K562 (cell line): ENCODE measurements around the gene AMPD3. TPM values are rescaled to one million over a fixed set of nuclear protein-coding genes. Genes with fewer than 3 reads are reported as not detected.

Source experiments
- ATAC-seq: fragments of 200-7000 bp; cut with Tn5 transposase; 3 replicates; pipeline ENCODE4 v1.9.1; 2020; ENCODE audit warnings: moderate library complexity
- BruUV-seq: library from RNA; stranded (reverse); fragments of 400-500 nt; replicated peaks from 2 replicates; lab custom pipeline; 2021; lab: Mats Ljungman, UMichigan
- CTCF ChIA-PET: fragments of 300-600 bp; formaldehyde crosslinking; extraction: SDS; loops from one replicate; lab custom pipeline; 2021; ENCODE audit warnings: low intra/inter-chr PET ratio; lab: Yijun Ruan, JAX
- POLR2A ChIA-PET: fragments of 300-600, 350-650 bp; sonication (Branson Sonifier 250); formaldehyde crosslinking; extraction: SDS; loops from one replicate; lab custom pipeline; 2021; ENCODE audit warnings: antibody characterized with exemption, inconsistent platforms; lab: Yijun Ruan, JAX
- DNase-seq, 4 experiments: peaks; one replicate each; pipeline versions ENCODE4 v3.0.0 to v3.0.0-alpha.2; 2011 to 2018; ENCODE audit warnings: low spot score in 3 of 4, mixed read lengths in 3 of 4; ENCODE audit errors: extremely low read depth in 1 of 4
- FAIRE-seq: peaks from 2 replicates; lab custom pipeline; 2011; peaks lifted over from hg19 to GRCh38; lab: Jason Lieb, UNC
- H2AFZ ChIP-seq: 2 replicates; pipeline ENCODE4 v1.6.0; 2011; ENCODE audit warnings: low read depth, low read length, control low read depth, inconsistent platforms
- H3K27ac ChIP-seq: fragments of 200-600 bp; 3 replicates; pipeline ENCODE4 v1.8.0; 2011; ENCODE audit warnings: low read depth, mild to moderate bottlenecking, control low read depth, inconsistent platforms, low read length, moderate library complexity, mixed read lengths; ENCODE audit errors: extremely low read depth
- H3K27me3 ChIP-seq, 2 experiments: fragments of 300-600 bp in 1 of 2; 2 replicates in 1 of 2; 3 replicates in 1 of 2; pipeline versions ENCODE4 v1.6.0 to v1.8.0; 2011; ENCODE audit warnings: inconsistent platforms in 2 of 2, low read length in 2 of 2, mild to moderate bottlenecking in 1 of 2, mixed read lengths in 1 of 2, moderate library complexity in 1 of 2; ENCODE audit not compliant: control insufficient read depth in 2 of 2, insufficient read depth in 2 of 2
- H3K36me3 ChIP-seq: fragments of 300-600 bp; 3 replicates; pipeline ENCODE4 v1.8.0; 2011; ENCODE audit warnings: mild to moderate bottlenecking, low read length, inconsistent platforms; ENCODE audit not compliant: control insufficient read depth, insufficient read depth
- H3K4me1 ChIP-seq, 2 experiments: fragments of 200-600 bp in 1 of 2; replicated peaks in 1 of 2; 2 replicates in 1 of 2; 3 replicates in 1 of 2; pipeline versions ENCODE4 v1.5.1 to v1.8.0; 2011; ENCODE audit warnings: inconsistent platforms in 2 of 2, low read length in 2 of 2, mild to moderate bottlenecking in 1 of 2, mixed read lengths in 1 of 2, moderate library complexity in 1 of 2; ENCODE audit not compliant: control insufficient read depth in 2 of 2, insufficient read depth in 2 of 2
- H3K4me2 ChIP-seq: 2 replicates; pipeline ENCODE4 v1.6.1; 2011; ENCODE audit warnings: low read length, control low read depth, inconsistent platforms, mixed read lengths; ENCODE audit not compliant: insufficient read depth
- H3K4me3 ChIP-seq: fragments of 200-600 bp; sonication (generic), shearing (Covaris generic); 2 replicates; pipeline ENCODE4 v1.5.1; 2016; ENCODE audit warnings: control low read depth, inconsistent platforms
- H3K79me2 ChIP-seq: fragments of 200-600 bp; 3 replicates; pipeline ENCODE4 v1.8.0; 2011; ENCODE audit warnings: low read length, inconsistent platforms; ENCODE audit not compliant: control insufficient read depth, insufficient read depth
- H3K9ac ChIP-seq, 2 experiments: 2 replicates each; pipeline versions ENCODE4 v1.6.0 to v1.6.1; 2011; ENCODE audit warnings: low read depth in 2 of 2, low read length in 2 of 2, control low read depth in 1 of 2, inconsistent platforms in 1 of 2, mild to moderate bottlenecking in 1 of 2, mixed read lengths in 1 of 2; ENCODE audit not compliant: insufficient read depth in 1 of 2
- H3K9me1 ChIP-seq: one replicate; pipeline ENCODE4 v1.6.0; 2011; ENCODE audit warnings: inconsistent platforms, mild to moderate bottlenecking, low read length, moderate library complexity; ENCODE audit not compliant: control insufficient read depth, insufficient read depth
- H3K9me3 ChIP-seq: replicated peaks from 2 replicates; pipeline ENCODE4 v1.5.1; 2011; ENCODE audit warnings: low read depth, low read length, inconsistent platforms; ENCODE audit not compliant: control insufficient read depth, insufficient read depth
- H4K20me1 ChIP-seq: replicated peaks from 2 replicates; pipeline ENCODE4 v1.6.1; 2011; ENCODE audit warnings: low read length, inconsistent platforms, mixed read lengths; ENCODE audit not compliant: control insufficient read depth, insufficient read depth
- ATF7 ChIP-seq: fragments of 450-650 bp; IDR thresholded peaks from 2 replicates; pipeline ENCODE4 v1.7.1; 2014; ENCODE audit warnings: mild to moderate bottlenecking, moderate library complexity
- COPS2 ChIP-seq: fragments of 450-650 bp; conservative IDR thresholded peaks from 2 replicates; pipeline ENCODE4 v1.6.1; 2016; ENCODE audit warnings: mild to moderate bottlenecking, moderate library complexity
- FOXK1 ChIP-seq: sonication (generic); formaldehyde crosslinking; IDR thresholded peaks from 2 replicates; pipeline ENCODE4 v1.8.0; 2022; ENCODE audit warnings: missing genetic modification reagents, mild to moderate bottlenecking, borderline replicate concordance
- FOXP1 ChIP-seq: sonication (generic); formaldehyde crosslinking; IDR thresholded peaks from 2 replicates; pipeline ENCODE4 v1.8.0; 2022; ENCODE audit warnings: mild to moderate bottlenecking, missing genetic modification reagents
- HIVEP1 ChIP-seq: fragments of 250-450 bp; sonication (Bioruptor Pico); IDR thresholded peaks from 2 replicates; pipeline ENCODE4 v1.4.0; 2020; ENCODE audit warnings: mild to moderate bottlenecking
- MTA3 ChIP-seq: fragments of 450-650 bp; formaldehyde crosslinking; IDR thresholded peaks from 2 replicates; pipeline ENCODE4 v1.6.1; 2017; ENCODE audit warnings: mild to moderate bottlenecking, borderline replicate concordance
- NFE2 ChIP-seq: IDR thresholded peaks from 2 replicates; pipeline ENCODE4 v1.6.1; 2014; ENCODE audit warnings: antibody characterized with exemption, low read depth
- POLR2AphosphoS5 ChIP-seq: IDR thresholded peaks from 2 replicates; pipeline ENCODE4 v1.6.1; 2011; ENCODE audit warnings: mild to moderate bottlenecking, low read depth, low read length, moderate library complexity; ENCODE audit not compliant: control insufficient read depth, insufficient read depth
- RCOR1 ChIP-seq, 2 experiments: IDR thresholded peaks; 2 replicates each; pipeline ENCODE4 v1.6.1; 2012; ENCODE audit warnings: low read depth in 2 of 2, low read length in 2 of 2, borderline replicate concordance in 1 of 2, improper control_type of control experiment in 1 of 2
- SMARCA5 ChIP-seq: fragments of 450-650 bp; IDR thresholded peaks from 2 replicates; pipeline ENCODE4 v1.6.1; 2016
- SMARCB1 ChIP-seq: IDR thresholded peaks from 2 replicates; pipeline ENCODE4 v1.6.1; 2011; ENCODE audit warnings: improper control_type of control experiment, low read depth; ENCODE audit not compliant: insufficient read length
- SUPT5H ChIP-seq: fragments of 450-650 bp; IDR thresholded peaks from 2 replicates; pipeline ENCODE4 v1.6.1; 2016
- ZKSCAN1 ChIP-seq: fragments of 150-350 bp; IDR thresholded peaks from 2 replicates; pipeline ENCODE4 v1.6.1; 2016; ENCODE audit warnings: low read depth, low read length
- ZNF408 ChIP-seq: fragments of 250-450 bp; sonication (Bioruptor Pico); IDR thresholded peaks from 2 replicates; pipeline ENCODE4 v1.4.0; 2020; ENCODE audit warnings: low read depth, mild to moderate bottlenecking, moderate library complexity
- ZNF79 ChIP-seq: fragments of 250-450 bp; sonication (Bioruptor Pico); IDR thresholded peaks from 2 replicates; pipeline ENCODE4 v1.4.0; 2020; ENCODE audit warnings: low read depth, mild to moderate bottlenecking, moderate library complexity
- WGBS: fragments of 100-300 bp; shearing (Covaris generic); methylation state at CpG from one replicate; pipeline ENCODE4 v1.1.6; 2016; ENCODE audit warnings: low coverage, mixed read lengths; ENCODE audit not compliant: insufficient coverage; ENCODE audit errors: missing lambda C conversion rate; 5-methylcytosine and 5-hydroxymethylcytosine counted together
- in situ Hi-C: fragments of 300-500 bp; cut with MboI; formaldehyde crosslinking; loops from 4 replicates; pipeline ENCODE4 v1.15.0; 2018; ENCODE audit warnings: inconsistent platforms, mixed read lengths
- intact Hi-C: fragments of 100-400 bp; cut with micrococcal nuclease; formaldehyde crosslinking; loops from 2 replicates; pipeline ENCODE4 v1.14.2; 2022
- polyA plus RNA-seq, 8 experiments: library from polyadenylated mRNA; depleted of rRNA in 4 of 8; stranded (reverse) in 5 of 8; unstranded in 3 of 8; fragments of >200 nt; fragmentation: Nextera tagmentation in 2 of 8; fragmentation: Illumina TruSeq in 1 of 8; extraction: Ambion mirVana in 2 of 8; extraction: Trizol in 1 of 8; gene quantifications; 2 replicates each; pipeline versions ENCODE4 v1.2.1 to v1.2.3, GENCODE V29; 2011 to 2014; ENCODE audit warnings: inconsistent platforms in 1 of 8, missing spikeins in 1 of 8
- total RNA-seq, 7 experiments: library from RNA; depleted of rRNA in 6 of 7; stranded (reverse); fragments of >200 nt in 6 of 7; fragmentation: Illumina TruSeq in 2 of 7; extraction: Trizol in 2 of 7; gene quantifications; 2 replicates each; pipeline versions ENCODE4 v1.2.1 to v1.2.3, GENCODE V29; 2011 to 2021; ENCODE audit warnings: low replicate concordance in 1 of 7
- TF ChIP-seq, protein P1 (sequence below): sonication (generic); IDR thresholded peaks from 2 replicates; pipeline ENCODE4 v1.6.1; 2016
- TF ChIP-seq, protein P2 (sequence below): sonication (generic); formaldehyde crosslinking; IDR thresholded peaks from 2 replicates; pipeline ENCODE4 v1.4.0; 2020; ENCODE audit warnings: mild to moderate bottlenecking, missing genetic modification reagents

AMPD3 gene
- total and polyA plus RNA-seq, 9 of the 15 experiments (the other 6 are each of a cell fraction or from before 2014, with no cell fraction given) = 4.4 to 23.6 (median 11.2) TPM

DNA sequence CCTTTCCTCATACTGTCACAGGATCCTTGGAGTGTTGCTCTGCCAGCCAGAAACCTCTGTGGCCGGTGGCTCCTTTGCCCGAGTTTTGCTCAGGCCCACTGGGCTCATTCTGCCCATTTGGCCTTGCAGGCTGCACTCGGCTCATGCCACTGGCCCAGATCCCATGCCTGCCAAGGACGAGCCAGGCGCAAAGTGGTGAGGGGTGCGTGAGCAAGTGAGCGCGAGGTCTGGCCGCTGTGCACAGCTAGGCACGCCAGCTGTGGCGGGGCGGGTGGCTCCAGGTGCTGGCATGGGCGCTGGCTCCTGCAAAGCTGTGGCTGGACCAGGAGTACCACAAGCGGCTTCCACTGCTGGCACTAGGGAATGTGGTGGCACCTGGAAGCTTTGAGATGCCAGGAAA lies 88.7 kb downstream of the AMPD3 start:
- no peak overlapping the region for H2AFZ ChIP-seq
- H3K4me2 ChIP-seq = no peak overlapping the region
- H3K27me3 ChIP-seq = no peaks in the 10 kb centered on the region
- H3K9me1 ChIP-seq = no peaks in the 10 kb centered on the region
- no peak overlapping the region for H3K27ac ChIP-seq
- WGBS = 74% methylated on average over 14 of the region's 14 CpGs
- H3K79me2 ChIP-seq = peaks cover 15% of the 10 kb centered on the region
- POLR2A ChIA-PET = no interaction called here
- in situ Hi-C loops (no loop called here), intact Hi-C loops (no loop called here)
- no peak overlapping the region for H3K9ac ChIP-seq
- ATAC-seq = no peak
- FAIRE-seq = no peak
- no peaks in the 10 kb centered on the region for H3K36me3 ChIP-seq
- peaks cover 6 to 11% of the 10 kb centered on the region in 2 experiments; a peak in 4 of 5 replicates for H3K4me1 ChIP-seq
- no peak for DNase-seq
- BruUV-seq = no TSS peak
- H3K9me3 ChIP-seq = no peaks in the 10 kb centered on the region
- H3K4me3 ChIP-seq = no peak overlapping the region
- CTCF ChIA-PET = no interaction called here
- TF ChIP-seq ZNF79 = no peak
- TF ChIP-seq ATF7 = no peak
- no peak for TF ChIP-seq FOXP1
- no peak for TF ChIP-seq POLR2AphosphoS5
- TF ChIP-seq, protein P1, sequence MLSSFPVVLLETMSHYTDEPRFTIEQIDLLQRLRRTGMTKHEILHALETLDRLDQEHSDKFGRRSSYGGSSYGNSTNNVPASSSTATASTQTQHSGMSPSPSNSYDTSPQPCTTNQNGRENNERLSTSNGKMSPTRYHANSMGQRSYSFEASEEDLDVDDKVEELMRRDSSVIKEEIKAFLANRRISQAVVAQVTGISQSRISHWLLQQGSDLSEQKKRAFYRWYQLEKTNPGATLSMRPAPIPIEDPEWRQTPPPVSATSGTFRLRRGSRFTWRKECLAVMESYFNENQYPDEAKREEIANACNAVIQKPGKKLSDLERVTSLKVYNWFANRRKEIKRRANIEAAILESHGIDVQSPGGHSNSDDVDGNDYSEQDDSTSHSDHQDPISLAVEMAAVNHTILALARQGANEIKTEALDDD = no peak
- TF ChIP-seq COPS2 = no peak
- no peak for TF ChIP-seq ZKSCAN1
- no peak for TF ChIP-seq RCOR1 (IDR thresholded peaks at IDR 0.05; ENCODE audit: borderline replicate concordance in 1 of 2, low read depth in 2 of 2, low read length in 2 of 2)
- TF ChIP-seq ZNF408 (CRISPR knock-in tag) = no peak
- TF ChIP-seq MTA3 = no peak
- TF ChIP-seq HIVEP1 = no peak
- TF ChIP-seq SMARCA5 = no peak
- TF ChIP-seq, protein P2, sequence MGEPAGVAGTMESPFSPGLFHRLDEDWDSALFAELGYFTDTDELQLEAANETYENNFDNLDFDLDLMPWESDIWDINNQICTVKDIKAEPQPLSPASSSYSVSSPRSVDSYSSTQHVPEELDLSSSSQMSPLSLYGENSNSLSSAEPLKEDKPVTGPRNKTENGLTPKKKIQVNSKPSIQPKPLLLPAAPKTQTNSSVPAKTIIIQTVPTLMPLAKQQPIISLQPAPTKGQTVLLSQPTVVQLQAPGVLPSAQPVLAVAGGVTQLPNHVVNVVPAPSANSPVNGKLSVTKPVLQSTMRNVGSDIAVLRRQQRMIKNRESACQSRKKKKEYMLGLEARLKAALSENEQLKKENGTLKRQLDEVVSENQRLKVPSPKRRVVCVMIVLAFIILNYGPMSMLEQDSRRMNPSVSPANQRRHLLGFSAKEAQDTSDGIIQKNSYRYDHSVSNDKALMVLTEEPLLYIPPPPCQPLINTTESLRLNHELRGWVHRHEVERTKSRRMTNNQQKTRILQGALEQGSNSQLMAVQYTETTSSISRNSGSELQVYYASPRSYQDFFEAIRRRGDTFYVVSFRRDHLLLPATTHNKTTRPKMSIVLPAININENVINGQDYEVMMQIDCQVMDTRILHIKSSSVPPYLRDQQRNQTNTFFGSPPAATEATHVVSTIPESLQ (CRISPR knock-in tag) = no peak
- TF ChIP-seq SMARCB1 = no peak
- TF ChIP-seq NFE2 = no peak
- TF ChIP-seq SUPT5H = no peak
- TF ChIP-seq FOXK1 = no peak
- no peaks in the 10 kb centered on the region for H4K20me1 ChIP-seq
